SU-DHL-6 (cell line): ENCODE measurements around the gene ZDHHC23.

Experiments used
- H2AFZ ChIP-seq: fragments of 200-600 bp; sonication (generic); 2 replicates; pipeline ENCODE4 v1.6.1; 2014; ENCODE audit warnings: low read depth, mild to moderate bottlenecking, moderate library complexity, mixed read lengths, antibody characterized with exemption, low read length; ENCODE audit not compliant: severe bottlenecking
- H3F3A ChIP-seq: fragments of 200-600 bp; shearing (Covaris generic); 2 replicates; pipeline ENCODE4 v1.6.0; 2016; ENCODE audit warnings: antibody characterized with exemption, mild to moderate bottlenecking; ENCODE audit not compliant: insufficient read depth
- H3K27ac ChIP-seq: fragments of 200-600 bp; sonication (generic); 2 replicates; pipeline ENCODE4 v1.5.1; 2016; ENCODE audit warnings: low read depth, mild to moderate bottlenecking, low read length, moderate library complexity, mixed read lengths
- H3K27me3 ChIP-seq: fragments of 200-600 bp; sonication (generic), shearing (Covaris generic); 2 replicates; pipeline ENCODE4 v1.6.0; 2014; ENCODE audit warnings: mild to moderate bottlenecking, low read length
- H3K36me3 ChIP-seq: fragments of 200-600 bp; sonication (generic); 2 replicates; pipeline ENCODE4 v1.6.1; 2014; ENCODE audit warnings: mild to moderate bottlenecking, low read length, mixed read lengths
- H3K4me2 ChIP-seq: fragments of 300-600, 200-600 bp; shearing (Covaris generic), sonication (generic); 2 replicates; pipeline ENCODE4 v1.6.0; 2014; ENCODE audit warnings: low read length, low read depth, mild to moderate bottlenecking; ENCODE audit not compliant: poor library complexity, severe bottlenecking
- H3K4me3 ChIP-seq: fragments of 200-600 bp; sonication (generic); 2 replicates; pipeline ENCODE4 v1.5.1; 2014; ENCODE audit warnings: antibody characterized with exemption, low read length, mild to moderate bottlenecking, mixed read lengths; ENCODE audit not compliant: insufficient read depth, poor library complexity, severe bottlenecking
- H3K79me2 ChIP-seq: fragments of 200-600 bp; sonication (generic); 2 replicates; pipeline ENCODE4 v1.6.1; 2014; ENCODE audit warnings: mild to moderate bottlenecking, low read length, moderate library complexity; ENCODE audit not compliant: insufficient read depth
- H3K9ac ChIP-seq: fragments of 200-600 bp; sonication (generic); 2 replicates; pipeline ENCODE4 v1.7.0; 2014; ENCODE audit warnings: mild to moderate bottlenecking, low read length
- H3K9me2 ChIP-seq: fragments of 200-600 bp; sonication (generic); replicated peaks from 2 replicates; pipeline ENCODE4 v1.6.1; 2014; ENCODE audit warnings: low read length; ENCODE audit not compliant: insufficient read depth
- H3K9me3 ChIP-seq: fragments of 200-600 bp; sonication (generic); 2 replicates; pipeline ENCODE4 v1.6.1; 2014; ENCODE audit warnings: low read length, mixed read lengths; ENCODE audit not compliant: insufficient read depth
- H4K20me1 ChIP-seq: fragments of 200-600 bp; sonication (generic); 2 replicates; pipeline ENCODE4 v1.6.1; 2014; ENCODE audit warnings: low read depth, mild to moderate bottlenecking, antibody characterized with exemption, low read length, moderate library complexity, mixed read lengths
- EZH2phosphoT487 ChIP-seq: fragments of 200-600 bp; sonication (generic), shearing (Covaris generic); conservative IDR thresholded peaks from 2 replicates; pipeline ENCODE4 v1.6.1; 2018; ENCODE audit warnings: mild to moderate bottlenecking, antibody characterized with exemption, low read length, moderate library complexity, mixed read lengths
- TF ChIP-seq, protein P1 (sequence below): fragments of 200-600 bp; sonication (generic); IDR thresholded peaks from one replicate; pipeline ENCODE4 v1.5.1; 2017; ENCODE audit warnings: antibody characterized with exemption, mild to moderate bottlenecking, low read length, moderate library complexity; ENCODE audit not compliant: insufficient read depth, poor library complexity, severe bottlenecking

The ZDHHC23 gene

GRCh38 chr3:113979916-113980315 is 32.1 kb downstream of the ZDHHC23 start:
- no peak overlapping the region for H3K9ac ChIP-seq
- H3K27me3 ChIP-seq: no peaks in the 10 kb centered on the region
- no peaks in the 10 kb centered on the region for H3F3A ChIP-seq
- no peak overlapping the region for H3K4me2 ChIP-seq
- no peaks in the 10 kb centered on the region for H3K9me2 ChIP-seq
- TF ChIP-seq, protein P1, sequence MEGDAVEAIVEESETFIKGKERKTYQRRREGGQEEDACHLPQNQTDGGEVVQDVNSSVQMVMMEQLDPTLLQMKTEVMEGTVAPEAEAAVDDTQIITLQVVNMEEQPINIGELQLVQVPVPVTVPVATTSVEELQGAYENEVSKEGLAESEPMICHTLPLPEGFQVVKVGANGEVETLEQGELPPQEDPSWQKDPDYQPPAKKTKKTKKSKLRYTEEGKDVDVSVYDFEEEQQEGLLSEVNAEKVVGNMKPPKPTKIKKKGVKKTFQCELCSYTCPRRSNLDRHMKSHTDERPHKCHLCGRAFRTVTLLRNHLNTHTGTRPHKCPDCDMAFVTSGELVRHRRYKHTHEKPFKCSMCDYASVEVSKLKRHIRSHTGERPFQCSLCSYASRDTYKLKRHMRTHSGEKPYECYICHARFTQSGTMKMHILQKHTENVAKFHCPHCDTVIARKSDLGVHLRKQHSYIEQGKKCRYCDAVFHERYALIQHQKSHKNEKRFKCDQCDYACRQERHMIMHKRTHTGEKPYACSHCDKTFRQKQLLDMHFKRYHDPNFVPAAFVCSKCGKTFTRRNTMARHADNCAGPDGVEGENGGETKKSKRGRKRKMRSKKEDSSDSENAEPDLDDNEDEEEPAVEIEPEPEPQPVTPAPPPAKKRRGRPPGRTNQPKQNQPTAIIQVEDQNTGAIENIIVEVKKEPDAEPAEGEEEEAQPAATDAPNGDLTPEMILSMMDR: no peak
- no peak for TF ChIP-seq EZH2phosphoT487
- no peaks in the 10 kb centered on the region for H3K36me3 ChIP-seq
- H3K9me3 ChIP-seq: no peaks in the 10 kb centered on the region
- H4K20me1 ChIP-seq: no peaks in the 10 kb centered on the region
- H3K27ac ChIP-seq: no peak overlapping the region
- no peak overlapping the region for H3K4me3 ChIP-seq
- no peak overlapping the region for H2AFZ ChIP-seq
- no peaks in the 10 kb centered on the region for H3K79me2 ChIP-seq

DNA sequence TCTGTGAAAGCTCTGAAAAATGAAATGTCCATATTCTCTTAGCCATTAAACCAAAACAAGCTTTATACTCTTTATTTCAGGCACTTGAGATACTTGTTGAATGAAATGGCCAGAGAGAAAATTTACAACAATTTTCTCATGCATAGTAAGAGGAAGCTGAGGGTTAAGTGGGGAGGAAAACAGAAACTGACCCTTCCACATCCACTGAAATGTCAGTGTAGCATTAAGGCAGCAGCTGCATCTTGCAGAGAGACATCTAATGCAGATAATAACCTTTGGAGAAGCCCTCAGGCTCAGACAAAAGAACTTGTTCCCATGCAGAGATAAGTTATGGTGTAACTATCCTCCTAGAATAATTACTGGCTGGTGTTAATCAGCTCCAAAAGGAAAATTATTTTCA is 34.0 kb downstream of the ZDHHC23 start:
- Histone ChIP-seq H3K9me2 (no peaks in the 10 kb centered on the region), H3K9me3 (no peaks in the 10 kb centered on the region), H3K27ac (no peak overlapping the region), H3K4me3 (no peak overlapping the region), H3K79me2 (no peaks in the 10 kb centered on the region), H3K27me3 (no peaks in the 10 kb centered on the region), H4K20me1 (no peaks in the 10 kb centered on the region), H3K4me2 (no peak overlapping the region), H3F3A (no peaks in the 10 kb centered on the region), H3K36me3 (no peaks in the 10 kb centered on the region), H3K9ac (no peak overlapping the region), H2AFZ (no peak overlapping the region)
- TF ChIP-seq, protein P1: no peak
- no peak for TF ChIP-seq EZH2phosphoT487

GRCh38 chr3:113983544-113983943 is 35.7 kb downstream of the ZDHHC23 start:
- Histone ChIP-seq H3K4me2 (no peak overlapping the region), H3K27ac (no peak overlapping the region), H3K4me3 (no peak overlapping the region), H3K36me3 (no peaks in the 10 kb centered on the region), H3K9me2 (no peaks in the 10 kb centered on the region), H3K9ac (no peak overlapping the region), H3K79me2 (no peaks in the 10 kb centered on the region), H3K27me3 (no peaks in the 10 kb centered on the region), H2AFZ (no peak overlapping the region), H4K20me1 (no peaks in the 10 kb centered on the region), H3F3A (no peaks in the 10 kb centered on the region), H3K9me3 (no peaks in the 10 kb centered on the region)
- no peak for TF ChIP-seq EZH2phosphoT487
- TF ChIP-seq, protein P1: no peak
